Measurements from ENCODE around the gene PCYT2. TPM values are rescaled to one million over a fixed set of nuclear protein-coding genes. Genes with fewer than 3 reads are reported as not detected.

Gene PCYT2
- total and polyA plus RNA-seq, 10 of the 15 experiments (the other 5 are each of a cell fraction or from before 2014, with no cell fraction given): 0.63 to 72.0 (median 45.0) TPM

- no peak for TF ChIP-seq REST (IDR thresholded peaks at IDR 0.05; ENCODE audit: low read depth, low read length)
- no peak for TF ChIP-seq PAX8 (IDR thresholded peaks at IDR 0.05)
- TF ChIP-seq MXI1 (IDR thresholded peaks at IDR 0.05; ENCODE audit: low read depth, low read length): no peak
- no peak for TF ChIP-seq TAF1 (IDR thresholded peaks at IDR 0.05; ENCODE audit: borderline replicate concordance, low read depth, low read length)
- TF ChIP-seq NFYA (IDR thresholded peaks at IDR 0.05; ENCODE audit: borderline replicate concordance, low read depth, low read length): no peak
These were observed 5.2 kb downstream of the PCYT2 start (continued) for GRCh38 chr17:81905993-81906392.

GRCh38 chr17:81905424-81905875, 5.7 kb downstream of the PCYT2 start:
- H3K4me1 ChIP-seq (ENCODE audit: control insufficient read depth, insufficient read depth, low read length): peaks cover 5% of the 10 kb centered on the region; the same call in 1 of the 2 replicates
- H4K20me1 ChIP-seq (ENCODE audit: control insufficient read depth, insufficient read depth): no peaks in the 10 kb centered on the region
- FAIRE-seq (no peak), ATAC-seq (no peak), DNase-seq (ENCODE audit: low read depth, low spot score) (no peak)
- no peaks in the 10 kb centered on the region for H3K9me3 ChIP-seq (replicated peaks; ENCODE audit: control insufficient read depth, insufficient read depth, low read length)
- in situ Hi-C loops (cut with MboI): no loop called here
- ChIA-PET POLR2A (interaction anchor here (0.6 kb wide), 1 partner anchor 18 kb away, joined by 3 read pairs; no protein-coding TSS in a partner anchor), RAD21 (ENCODE audit: unreplicated experiment) (no interaction called here), SMC1A (ENCODE audit: uncharacterized antibody, unreplicated experiment) (no interaction called here), CTCF (no interaction called here)
- WGBS (ENCODE audit: insufficient coverage, insufficient replicate concordance, low lambda C conversion rate, missing lambda C conversion rate): 92% methylated on average over 16 of the region's 16 CpGs
- H3K9ac ChIP-seq (ENCODE audit: control insufficient read depth, insufficient read depth, low read length): no peak overlapping the region
- H2AFZ ChIP-seq (ENCODE audit: control insufficient read depth, low read depth, low read length): no peak overlapping the region
- H3K36me3 ChIP-seq (ENCODE audit: control insufficient read depth in 2 of 2, insufficient read depth in 2 of 2, low read length in 1 of 2): peaks cover 0 to 2% of the 10 kb centered on the region in 2 experiments; a peak in 3 of 4 replicates
- no TSS peak for BruUV-seq (replicated peaks)
- intact Hi-C loops (cut with micrococcal nuclease; ENCODE audit: unreplicated experiment): no loop called here
- H3K79me2 ChIP-seq (ENCODE audit: control insufficient read depth, insufficient read depth, low read length): peaks cover 9% of the 10 kb centered on the region
- no peak overlapping the region for H3K27ac ChIP-seq (ENCODE audit: control insufficient read depth, insufficient read depth)
- H3K4me3 ChIP-seq: no peak overlapping the region
- H3K27me3 ChIP-seq (replicated peaks in 1 of 2; ENCODE audit: control insufficient read depth in 2 of 2, insufficient read depth in 2 of 2, low read length in 1 of 2): no peaks in the 10 kb centered on the region; a peak in 1 of 4 replicates
- H3K4me2 ChIP-seq (ENCODE audit: control insufficient read depth, insufficient read depth): no peak overlapping the region
- TF ChIP-seq RCOR1 (conservative IDR thresholded peaks at IDR 0.05; ENCODE audit: low read depth, low read length): no peak
- TF ChIP-seq CHD4 (IDR thresholded peaks at IDR 0.05): no peak
- TF ChIP-seq STAT1 (conservative IDR thresholded peaks at IDR 0.05): no peak
- TF ChIP-seq CREB1 (IDR thresholded peaks at IDR 0.05; ENCODE audit: low read depth): no peak
- TF ChIP-seq RFX5 (IDR thresholded peaks at IDR 0.05; ENCODE audit: low read depth, low read length): no peak
- TF ChIP-seq EED (IDR thresholded peaks at IDR 0.05; ENCODE audit: low read depth): no peak
- no peak for TF ChIP-seq PKNOX1 (IDR thresholded peaks at IDR 0.05)
- TF ChIP-seq ZBTB4 (CRISPR knock-in tag; IDR thresholded peaks at IDR 0.05): no peak
- no peak for TF ChIP-seq SPI1 (IDR thresholded peaks at IDR 0.05; ENCODE audit: borderline replicate concordance, insufficient read depth, low read depth, low read length)

Data from GM12878 (cell line).